GM12878 (cell line): ENCODE data around the gene IMMP2L. TPM values are rescaled to one million over a fixed set of nuclear protein-coding genes. Genes with fewer than 3 reads are reported as not detected.

Experiments used
- ATAC-seq: fragments of 200-7000 bp; cut with Tn5 transposase; 3 replicates; pipeline ENCODE4 v1.9.1; 2020; ENCODE audit warnings: mild to moderate bottlenecking, moderate library complexity
- BruUV-seq: library from RNA; stranded (reverse); fragments of 400-500 nt; replicated peaks from 2 replicates; lab custom pipeline; 2021; lab: Mats Ljungman, UMichigan
- CTCF ChIA-PET: fragments of 300-600 bp; sonication (Branson Sonifier 250); formaldehyde crosslinking; extraction: SDS; loops from one replicate; lab custom pipeline; 2021; ENCODE audit warnings: inconsistent platforms; lab: Yijun Ruan, JAX
- POLR2A ChIA-PET: fragments of 350-600 bp; formaldehyde crosslinking; extraction: SDS; loops from one replicate; lab custom pipeline; 2021; ENCODE audit warnings: inconsistent platforms; lab: Charles Lee
- RAD21 ChIA-PET: fragments of 300-600 bp; sonication (Branson Sonifier 250); formaldehyde crosslinking; loops from one replicate; lab custom pipeline; 2023; ENCODE audit warnings: antibody characterized with exemption; ENCODE audit not compliant: unreplicated experiment; lab: Charles Lee
- SMC1A ChIA-PET: fragments of 300-600 bp; sonication (Branson Sonifier 250); formaldehyde crosslinking; loops from one replicate; lab custom pipeline; 2023; ENCODE audit not compliant: unreplicated experiment, uncharacterized antibody; lab: Charles Lee
- DNase-seq: peaks from one replicate; pipeline ENCODE4 v3.0.0-alpha.2; 2011; ENCODE audit warnings: low read depth, low spot score
- FAIRE-seq: peaks from 3 replicates; lab custom pipeline; 2011; peaks lifted over from hg19 to GRCh38; lab: Jason Lieb, UNC
- H2AFZ ChIP-seq: 2 replicates; pipeline ENCODE4 v1.6.0; 2011; ENCODE audit warnings: low read depth, low read length, control low read depth; ENCODE audit not compliant: control insufficient read depth
- H3K27ac ChIP-seq: 2 replicates; pipeline ENCODE4 v1.5.1; 2011; ENCODE audit warnings: control low read depth; ENCODE audit not compliant: control insufficient read depth, insufficient read depth
- H3K27me3 ChIP-seq, 2 experiments: replicated peaks in 1 of 2; 2 replicates each; pipeline versions ENCODE4 v1.6.0 to v1.6.1; 2011; ENCODE audit warnings: low read length in 1 of 2; ENCODE audit not compliant: control insufficient read depth in 2 of 2, insufficient read depth in 2 of 2
- H3K36me3 ChIP-seq, 2 experiments: 2 replicates each; pipeline ENCODE4 v1.5.1; 2011; ENCODE audit warnings: low read length in 1 of 2; ENCODE audit not compliant: control insufficient read depth in 2 of 2, insufficient read depth in 2 of 2
- H3K4me1 ChIP-seq: 2 replicates; pipeline ENCODE4 v1.6.1; 2011; ENCODE audit warnings: mild to moderate bottlenecking, low read length, moderate library complexity, mixed read lengths; ENCODE audit not compliant: control insufficient read depth, insufficient read depth
- H3K4me2 ChIP-seq: 2 replicates; pipeline ENCODE4 v1.6.0; 2011; ENCODE audit warnings: control low read depth; ENCODE audit not compliant: control insufficient read depth, insufficient read depth
- H3K4me3 ChIP-seq: fragments of 200-600 bp; sonication (generic); 2 replicates; pipeline ENCODE4 v1.5.1; 2016
- H3K79me2 ChIP-seq: 2 replicates; pipeline ENCODE4 v1.6.0; 2011; ENCODE audit warnings: low read length; ENCODE audit not compliant: control insufficient read depth, insufficient read depth
- H3K9ac ChIP-seq: 2 replicates; pipeline ENCODE4 v1.8.0; 2011; ENCODE audit warnings: low read length, control low read depth, mixed read lengths; ENCODE audit not compliant: control insufficient read depth, insufficient read depth
- H3K9me3 ChIP-seq: replicated peaks from 3 replicates; pipeline ENCODE4 v1.5.1; 2011; ENCODE audit warnings: mild to moderate bottlenecking, low read length; ENCODE audit not compliant: control insufficient read depth, insufficient read depth
- H4K20me1 ChIP-seq: 2 replicates; pipeline ENCODE4 v1.6.0; 2011; ENCODE audit not compliant: control insufficient read depth, insufficient read depth
- CREM ChIP-seq: IDR thresholded peaks from 2 replicates; pipeline ENCODE4 v1.6.1; 2014; ENCODE audit warnings: antibody characterized with exemption, low read depth
- EED ChIP-seq: sonication (generic); IDR thresholded peaks from 2 replicates; pipeline ENCODE4 v1.6.1; 2016; ENCODE audit warnings: antibody characterized with exemption, low read depth
- GATAD2B ChIP-seq: fragments of 450-650 bp; conservative IDR thresholded peaks from 2 replicates; pipeline ENCODE4 v1.6.1; 2017; ENCODE audit warnings: low read depth, mild to moderate bottlenecking, moderate library complexity
- IRF4 ChIP-seq: IDR thresholded peaks from 2 replicates; pipeline ENCODE4 v1.6.1; 2011; ENCODE audit warnings: low read depth, low read length
- JUND ChIP-seq: IDR thresholded peaks from 2 replicates; pipeline ENCODE4 v1.6.1; 2012; ENCODE audit warnings: low read depth, mild to moderate bottlenecking, low read length, improper control_type of control experiment, moderate library complexity
- KLF5 ChIP-seq: fragments of 450-650 bp; IDR thresholded peaks from 2 replicates; pipeline ENCODE4 v1.6.1; 2014; ENCODE audit warnings: mild to moderate bottlenecking; ENCODE audit not compliant: partially characterized antibody
- MYC ChIP-seq: IDR thresholded peaks from 2 replicates; pipeline ENCODE4 v1.6.1; 2011; ENCODE audit warnings: mild to moderate bottlenecking, low read length, moderate library complexity, inconsistent platforms; ENCODE audit not compliant: insufficient read depth, insufficient replicate concordance, insufficient read length, severe bottlenecking
- NFIC ChIP-seq: IDR thresholded peaks from 2 replicates; pipeline ENCODE4 v1.6.1; 2012; ENCODE audit warnings: low read depth, mild to moderate bottlenecking, inconsistent platforms, low read length, moderate library complexity
- NR2C2 ChIP-seq: IDR thresholded peaks from 2 replicates; pipeline ENCODE4 v1.6.1; 2011; ENCODE audit warnings: borderline replicate concordance, low read depth; ENCODE audit not compliant: control insufficient read depth, insufficient read length
- PML ChIP-seq: IDR thresholded peaks from 2 replicates; pipeline ENCODE4 v1.6.1; 2012; ENCODE audit warnings: low read length, inconsistent platforms
- POLR2A ChIP-seq: IDR thresholded peaks from 2 replicates; pipeline ENCODE4 v1.6.1; 2011; ENCODE audit warnings: low read depth, mild to moderate bottlenecking, low read length
- RAD21 ChIP-seq: IDR thresholded peaks from 2 replicates; pipeline ENCODE4 v1.6.1; 2011; ENCODE audit warnings: mild to moderate bottlenecking, low read depth, low read length, moderate library complexity; ENCODE audit not compliant: insufficient read depth
- RFX5 ChIP-seq: IDR thresholded peaks from 2 replicates; pipeline ENCODE4 v1.6.1; 2011; ENCODE audit warnings: low read depth, low read length, improper control_type of control experiment
- SKIL ChIP-seq: fragments of 450-650 bp; IDR thresholded peaks from 2 replicates; pipeline ENCODE4 v1.6.1; 2017; ENCODE audit warnings: mild to moderate bottlenecking, low read depth, inconsistent platforms; ENCODE audit not compliant: poor library complexity, severe bottlenecking
- SRF ChIP-seq, 2 experiments: IDR thresholded peaks; 2 replicates each; pipeline ENCODE4 v1.6.1; 2011; ENCODE audit warnings: low read depth in 2 of 2, low read length in 2 of 2, mild to moderate bottlenecking in 1 of 2, moderate library complexity in 1 of 2
- STAT1 ChIP-seq: fragments of 450-650 bp; conservative IDR thresholded peaks from 2 replicates; pipeline ENCODE4 v1.6.1; 2014; ENCODE audit warnings: antibody characterized with exemption, mild to moderate bottlenecking
- TCF3 ChIP-seq: IDR thresholded peaks from 2 replicates; pipeline ENCODE4 v1.6.1; 2012; ENCODE audit warnings: low read depth, mild to moderate bottlenecking, low read length, borderline replicate concordance; ENCODE audit not compliant: insufficient read depth
- YY1 ChIP-seq: IDR thresholded peaks from 2 replicates; pipeline ENCODE4 v1.6.1; 2011; ENCODE audit warnings: low read depth, mild to moderate bottlenecking, low read length
- ZBTB33 ChIP-seq: fragments of 450-650 bp; IDR thresholded peaks from 2 replicates; pipeline ENCODE4 v1.6.1; 2017; ENCODE audit warnings: mild to moderate bottlenecking
- WGBS: methylation state at CpG from one replicate; pipeline ENCODE4 v1.1.6; 2016; ENCODE audit warnings: low lambda C conversion rate; ENCODE audit not compliant: insufficient replicate concordance, insufficient coverage; ENCODE audit errors: missing lambda C conversion rate; 5-methylcytosine and 5-hydroxymethylcytosine counted together
- in situ Hi-C: fragments of 300-500 bp; cut with MboI; formaldehyde crosslinking; loops from 9 replicates; pipeline ENCODE4 v1.14.3; 2018; ENCODE audit warnings: mixed read lengths
- intact Hi-C: fragments of 100-400 bp; cut with micrococcal nuclease; formaldehyde crosslinking; loops from one replicate; pipeline ENCODE4 v1.14.2; 2022; ENCODE audit not compliant: unreplicated experiment
- polyA plus RNA-seq, 11 experiments: library from polyadenylated mRNA; depleted of rRNA in 4 of 11; unstranded in 6 of 11; stranded (reverse) in 5 of 11; fragments of >200 nt; fragmentation: Nextera tagmentation in 4 of 11; fragmentation: Illumina TruSeq in 1 of 11; extraction: Ambion mirVana in 4 of 11; extraction: Trizol in 1 of 11; gene quantifications; 1 replicate in 1 of 11; 2 replicates in 10 of 11; pipeline versions ENCODE4 v1.2.1 to v1.2.3, GENCODE V29; 2011 to 2016; ENCODE audit warnings: inconsistent platforms in 2 of 11, missing spikeins in 2 of 11, low read depth in 1 of 11
- total RNA-seq, 4 experiments: library from RNA; depleted of rRNA in 3 of 4; stranded (reverse); fragments of >200 nt in 3 of 4; fragmentation: Illumina TruSeq in 1 of 4; extraction: Trizol in 1 of 4; gene quantifications; 2 replicates each; pipeline versions ENCODE4 v1.2.1 to v1.2.3, GENCODE V29; 2013 to 2021

The IMMP2L gene
- total and polyA plus RNA-seq, 10 of the 15 experiments (the other 5 are each of a cell fraction or from before 2014, with no cell fraction given): 12.6 to 46.3 (median 19.6) TPM

- in situ Hi-C loops: no loop called here
- no peak for TF ChIP-seq MYC
- no peak for TF ChIP-seq EED
- no peak for TF ChIP-seq RAD21
- no peak for TF ChIP-seq ZBTB33
- no peak for TF ChIP-seq NR2C2
- TF ChIP-seq PML: no peak
- TF ChIP-seq YY1: no peak
- TF ChIP-seq CREM: no peak
- TF ChIP-seq TCF3: no peak
- TF ChIP-seq RFX5: no peak
- TF ChIP-seq POLR2A: no peak
- no peak for TF ChIP-seq IRF4
- TF ChIP-seq NFIC: no peak
- TF ChIP-seq STAT1: no peak
- TF ChIP-seq KLF5: no peak
- TF ChIP-seq SRF (IDR thresholded peaks at IDR 0.05; ENCODE audit: low read depth in 2 of 2, low read length in 2 of 2): no peak
- TF ChIP-seq SKIL: no peak
- no peak for TF ChIP-seq JUND
- no peak for TF ChIP-seq GATAD2B
- TF ChIP-seq, all 136 proteins: peak for 0
- Histone ChIP-seq H2AFZ (no peak overlapping the region), H3K79me2 (no peaks in the 10 kb centered on the region), H3K36me3 (no peaks in the 10 kb centered on the region), H4K20me1 (no peaks in the 10 kb centered on the region), H3K4me3 (no peak overlapping the region), H3K27ac (no peak overlapping the region), H3K4me2 (no peak overlapping the region), H3K9me3 (no peaks in the 10 kb centered on the region), H3K4me1 (peaks cover under 1% of the 10 kb centered on the region; the same call in 1 of the 2 replicates), H3K9ac (no peak overlapping the region), H3K27me3 (no peaks in the 10 kb centered on the region)
- RAD21 ChIA-PET: interaction anchor here (1.1 kb wide), 1 partner anchor 21 kb away, joined by 3 read pairs; no protein-coding TSS in a partner anchor
- intact Hi-C loops: no loop called here
- POLR2A ChIA-PET: no interaction called here
- WGBS: 46% methylated on average over 5 of the region's 5 CpGs
- DNase-seq (no peak), ATAC-seq (no peak), FAIRE-seq (no peak)
- no TSS peak for BruUV-seq
- SMC1A ChIA-PET: interaction anchor here (0.8 kb wide), 1 partner anchor 46 kb away, joined by 3 read pairs; no protein-coding TSS in a partner anchor
- CTCF ChIA-PET: no interaction called here
These were observed 486.8 kb downstream of the IMMP2L start for GRCh38 chr7:111075498-111075897.
